Gastrocnemius medialis (tissue), 4 donors: ENCODE measurements around the gene FCN2.

Source experiments
- POLR2A ChIP-seq, 2 donors: fragments of 450-650 bp; IDR thresholded peaks; one replicate each; pipeline ENCODE4 v1.6.1; 2017; ENCODE audit warnings: antibody characterized with exemption in 2 of 2, mild to moderate bottlenecking in 2 of 2, moderate library complexity in 2 of 2
- TF ChIP-seq, protein P1 (sequence below), 5 experiments: fragments of 450-650 bp in 3 of 5; fragments of 200-600 bp in 2 of 5; sonication (generic) in 2 of 5; IDR thresholded peaks in 4 of 5; conservative IDR thresholded peaks in 1 of 5; 1 replicate in 4 of 5; 2 replicates in 1 of 5; pipeline ENCODE4 v1.5.1; 2016 to 2019; ENCODE audit warnings: antibody characterized with exemption in 5 of 5, mild to moderate bottlenecking in 3 of 5, moderate library complexity in 3 of 5

DNA sequence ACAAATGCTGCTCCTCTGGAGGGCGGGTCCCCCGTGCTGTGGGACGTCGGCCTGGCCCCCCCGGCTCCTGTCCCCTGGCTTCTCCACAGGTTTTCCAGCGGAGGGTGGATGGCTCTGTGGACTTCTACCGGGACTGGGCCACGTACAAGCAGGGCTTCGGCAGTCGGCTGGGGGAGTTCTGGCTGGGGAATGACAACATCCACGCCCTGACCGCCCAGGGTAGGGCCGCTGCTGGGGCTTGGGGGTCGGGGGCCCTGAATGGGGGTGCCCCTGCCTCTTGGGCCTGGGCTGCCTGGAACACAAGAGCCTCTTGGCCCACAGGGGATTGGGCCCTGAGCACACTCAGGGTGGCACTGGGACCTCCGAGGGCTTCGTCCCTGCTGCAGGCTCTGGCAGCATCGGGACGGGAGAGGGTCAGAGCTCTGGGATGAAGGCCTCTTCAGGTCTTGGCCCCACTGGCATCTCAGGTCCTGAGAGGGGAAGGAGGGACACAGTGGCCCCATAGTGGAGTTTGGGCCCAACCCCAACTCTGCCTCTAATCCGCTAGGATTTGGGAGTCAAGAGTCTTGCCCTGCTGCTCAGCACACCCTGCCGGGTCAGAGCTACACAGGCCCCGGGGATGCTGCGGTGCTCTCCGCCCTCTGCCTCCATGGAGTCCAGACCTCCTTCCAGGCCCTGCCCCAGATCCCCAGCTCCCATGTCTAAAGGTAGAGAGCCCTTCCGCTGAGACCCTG, 5.2 kb downstream of the FCN2 start:
- TF ChIP-seq, protein P1, sequence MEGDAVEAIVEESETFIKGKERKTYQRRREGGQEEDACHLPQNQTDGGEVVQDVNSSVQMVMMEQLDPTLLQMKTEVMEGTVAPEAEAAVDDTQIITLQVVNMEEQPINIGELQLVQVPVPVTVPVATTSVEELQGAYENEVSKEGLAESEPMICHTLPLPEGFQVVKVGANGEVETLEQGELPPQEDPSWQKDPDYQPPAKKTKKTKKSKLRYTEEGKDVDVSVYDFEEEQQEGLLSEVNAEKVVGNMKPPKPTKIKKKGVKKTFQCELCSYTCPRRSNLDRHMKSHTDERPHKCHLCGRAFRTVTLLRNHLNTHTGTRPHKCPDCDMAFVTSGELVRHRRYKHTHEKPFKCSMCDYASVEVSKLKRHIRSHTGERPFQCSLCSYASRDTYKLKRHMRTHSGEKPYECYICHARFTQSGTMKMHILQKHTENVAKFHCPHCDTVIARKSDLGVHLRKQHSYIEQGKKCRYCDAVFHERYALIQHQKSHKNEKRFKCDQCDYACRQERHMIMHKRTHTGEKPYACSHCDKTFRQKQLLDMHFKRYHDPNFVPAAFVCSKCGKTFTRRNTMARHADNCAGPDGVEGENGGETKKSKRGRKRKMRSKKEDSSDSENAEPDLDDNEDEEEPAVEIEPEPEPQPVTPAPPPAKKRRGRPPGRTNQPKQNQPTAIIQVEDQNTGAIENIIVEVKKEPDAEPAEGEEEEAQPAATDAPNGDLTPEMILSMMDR (IDR thresholded peaks at IDR 0.05 in 4 of 5, conservative IDR thresholded peaks at IDR 0.05 in 1 of 5), result no peak
- no peak for TF ChIP-seq POLR2A (IDR thresholded peaks at IDR 0.05)
